Stimulated activated CD4-positive, alpha-beta T cell treated with anti-CD3 and anti-CD28 coated beads, Interleukin-15, amount 100 ng/mL, for 48 hours (primary cell): ENCODE results near the gene COG6.

Experiments
- DNase-seq, 2 donors: peaks; one replicate each; pipeline ENCODE4 v3.0.0-alpha.2; 2020; ENCODE audit warnings: low read depth in 2 of 2

COG6 gene

GRCh38 chr13:39676315-39676876 lies 20.9 kb downstream of the COG6 start:
- no peak for DNase-seq

DNA sequence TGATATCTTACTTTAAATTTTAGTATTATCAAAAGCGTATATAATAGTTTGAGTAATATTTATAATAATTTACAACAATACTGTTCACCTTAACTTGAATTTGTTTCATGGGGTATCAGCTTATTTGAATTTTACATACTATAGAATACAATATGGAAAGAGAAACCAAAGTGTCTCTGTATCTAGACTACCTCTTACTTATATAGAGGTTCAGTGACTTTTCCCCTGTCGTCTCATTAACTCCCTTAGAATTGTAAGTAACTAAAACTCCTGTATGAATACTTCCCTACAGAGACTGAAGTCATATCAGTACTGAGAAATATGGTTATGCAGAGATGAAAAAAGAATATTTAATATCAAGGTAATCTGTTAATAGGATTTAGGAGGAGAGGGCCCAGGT lies 26.8 kb downstream of the COG6 start:
- no peak for DNase-seq

DNA sequence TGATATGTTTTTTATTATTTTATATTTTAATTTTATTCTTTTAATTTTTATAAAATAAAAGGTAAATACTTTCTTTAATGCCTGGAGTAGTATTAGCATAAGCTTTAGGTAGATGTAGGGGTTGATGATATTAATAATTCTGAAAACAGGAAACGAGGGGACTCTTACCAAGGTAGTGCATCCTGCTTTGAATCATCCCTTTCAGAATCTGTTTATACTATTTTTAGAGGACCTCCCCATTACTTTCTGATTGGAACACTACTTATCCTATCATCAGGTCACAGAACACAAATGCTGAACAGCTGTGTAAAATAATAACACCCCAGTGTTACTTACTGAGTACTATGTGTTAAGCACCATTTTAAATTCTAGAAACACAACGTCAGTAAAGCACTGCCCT lies 27.3 kb downstream of the COG6 start:
- no peak for DNase-seq

DNA sequence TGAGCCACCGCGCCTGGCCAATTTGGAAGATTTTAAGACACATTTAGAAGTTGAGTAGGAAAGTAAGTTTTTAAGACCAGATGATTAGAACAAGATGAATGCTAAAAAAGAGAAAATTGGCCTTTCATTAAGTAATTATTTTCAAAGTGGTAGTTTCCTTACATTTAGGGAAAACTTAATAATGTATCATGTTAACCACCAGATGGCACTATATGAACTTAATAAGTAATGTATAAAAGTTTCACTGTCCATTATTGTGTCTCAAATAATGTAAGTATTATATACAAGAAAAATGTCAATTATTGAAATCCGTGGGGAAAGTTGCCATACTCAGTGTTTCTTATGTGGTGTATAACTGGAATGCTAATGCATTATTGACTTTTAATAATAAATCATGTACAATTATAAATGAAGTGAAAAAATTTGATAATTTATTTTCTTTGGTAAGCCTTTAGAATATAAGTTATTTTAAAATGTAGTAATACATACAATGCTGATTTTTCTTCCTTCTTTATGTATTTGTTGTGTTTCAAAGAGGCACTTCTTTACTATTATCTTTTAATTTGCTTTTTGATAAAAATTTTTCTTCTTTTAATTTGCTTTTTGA lies 29.2 kb downstream of the COG6 start:
- no peak for DNase-seq

- DNase-seq = no peak
These were observed 30.2 kb downstream of the COG6 start for GRCh38 chr13:39685652-39686051.

- DNase-seq = no peak
These were observed 32.8 kb downstream of the COG6 start for GRCh38 chr13:39688278-39688677.

- no peak for DNase-seq
These were observed 33.4 kb downstream of the COG6 start for GRCh38 chr13:39688699-39689405.

- no peak for DNase-seq
These were observed 37.4 kb downstream of the COG6 start for GRCh38 chr13:39692660-39693438.

DNA sequence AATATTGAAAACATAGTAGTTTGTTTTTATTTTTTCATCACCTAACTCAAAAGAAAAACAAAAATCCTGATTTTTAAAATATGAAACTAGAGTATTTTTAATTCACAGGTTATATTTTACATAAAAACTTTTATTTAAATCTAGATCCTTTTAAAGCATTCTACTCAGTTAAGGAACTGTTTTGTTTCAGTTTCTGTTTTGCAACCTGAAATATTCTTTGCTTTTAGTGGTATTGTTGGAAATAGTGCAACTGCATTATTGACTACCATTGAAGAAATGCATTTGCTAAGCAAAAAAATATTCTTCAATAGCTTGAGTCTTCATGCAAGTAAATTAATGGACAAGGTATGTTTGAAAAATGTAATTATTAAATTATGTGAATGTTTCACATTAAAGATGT lies 43.8 kb downstream of the COG6 start:
- DNase-seq = no peak

- DNase-seq = no peak
These were observed 57.2 kb downstream of the COG6 start for GRCh38 chr13:39712626-39713025.

- no peak for DNase-seq
These were observed 73.7 kb downstream of the COG6 start for GRCh38 chr13:39729156-39729555.

DNA sequence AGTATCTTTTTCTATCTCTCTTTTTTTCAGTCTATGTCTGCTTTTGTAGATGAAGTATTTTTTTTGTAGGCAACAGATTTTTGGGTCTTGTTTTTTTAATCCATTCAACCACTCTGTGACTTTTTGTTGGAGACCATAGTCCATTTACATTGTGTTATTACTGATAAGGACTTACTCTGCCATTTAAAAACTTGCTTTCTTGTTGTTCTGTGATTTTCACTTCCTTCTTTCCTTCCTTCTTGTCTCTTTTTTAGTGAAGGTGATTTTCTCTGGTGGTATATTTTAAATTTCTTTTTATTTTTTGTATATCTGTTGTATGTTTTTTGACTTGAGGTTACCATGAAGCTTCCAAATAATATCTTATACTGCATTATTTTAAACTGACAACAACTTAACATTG lies 79.5 kb downstream of the COG6 start:
- no peak for DNase-seq

GRCh38 chr13:39737047-39737446 lies 81.6 kb downstream of the COG6 start:
- DNase-seq = no peak

GRCh38 chr13:39740761-39741160 lies 85.3 kb downstream of the COG6 start:
- DNase-seq = no peak

- DNase-seq = no peak
These were observed 93.5 kb downstream of the COG6 start for GRCh38 chr13:39748961-39749360.

DNA sequence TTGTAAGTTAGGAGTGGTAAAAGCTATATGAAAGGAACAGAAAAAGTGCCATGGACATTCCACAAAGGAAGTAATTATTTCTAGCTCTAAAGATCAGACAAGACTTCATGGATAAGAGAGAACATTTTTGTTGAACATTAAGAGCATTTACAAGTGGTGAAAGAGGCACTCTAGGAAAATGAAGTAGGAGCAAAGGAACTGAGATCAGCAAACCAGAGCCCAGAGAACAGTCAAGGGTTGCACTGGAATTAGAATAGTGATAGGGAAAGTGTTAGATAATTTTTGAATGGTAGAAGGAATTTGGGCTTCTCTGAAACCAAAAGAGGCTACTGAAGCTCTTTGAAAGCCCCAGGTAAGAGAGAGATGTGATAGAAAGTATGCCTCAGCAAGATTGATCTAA lies 94.1 kb downstream of the COG6 start:
- DNase-seq = no peak

- DNase-seq = no peak
These were observed 96.3 kb downstream of the COG6 start for GRCh38 chr13:39751805-39752204.

DNA sequence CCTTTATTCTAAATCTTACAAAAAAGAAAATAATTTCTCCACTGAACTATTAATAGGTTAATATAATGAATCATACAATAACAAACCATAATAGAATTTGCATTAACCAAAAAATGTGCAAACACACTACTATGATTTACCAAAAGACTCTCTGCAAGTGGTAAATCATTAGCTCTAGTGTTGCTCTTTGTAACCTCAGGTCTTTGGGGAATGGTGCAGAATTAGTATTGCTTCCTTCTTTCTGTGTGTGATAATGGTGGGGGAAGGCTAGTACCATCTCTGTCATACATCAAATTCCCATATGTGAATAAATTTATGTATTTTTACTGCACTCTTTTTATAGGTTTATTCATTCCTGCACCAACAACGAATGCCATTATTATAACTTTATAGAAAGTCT lies 105.1 kb downstream of the COG6 start:
- no peak for DNase-seq

- peak in 1 of 2 donors; percentile 15 for DNase-seq
These were observed 110.5 kb downstream of the COG6 start for GRCh38 chr13:39765801-39766463.

- DNase-seq = no peak
These were observed 111.1 kb downstream of the COG6 start for GRCh38 chr13:39766464-39767158.

GRCh38 chr13:39767791-39768517 lies 112.5 kb downstream of the COG6 start:
- DNase-seq = no peak
